H9 (cell line): ENCODE data around the gene NEDD4L. TPM values are rescaled to one million over a fixed set of nuclear protein-coding genes. Genes with fewer than 3 reads are reported as not detected.

Source experiments
- DNase-seq: peaks from one replicate; pipeline ENCODE4 v3.0.0-alpha.2; 2017
- H2AFZ ChIP-seq: one replicate; pipeline ENCODE4 v1.6.1; 2013; ENCODE audit warnings: mild to moderate bottlenecking, low read length, control low read depth, moderate library complexity
- H2AK5ac ChIP-seq: 2 replicates; pipeline ENCODE4 v1.6.1; 2013; ENCODE audit warnings: low read length, control low read depth, mixed read lengths; ENCODE audit not compliant: insufficient read length
- H2BK120ac ChIP-seq: one replicate; pipeline ENCODE4 v1.6.1; 2013; ENCODE audit warnings: low read depth, mild to moderate bottlenecking, low read length, control low read depth, inconsistent platforms; ENCODE audit not compliant: poor library complexity, severe bottlenecking
- H2BK12ac ChIP-seq: 2 replicates; pipeline ENCODE4 v1.6.1; 2013; ENCODE audit warnings: low read length, control low read depth, mixed read lengths, low read depth; ENCODE audit not compliant: insufficient read length
- H2BK15ac ChIP-seq: 2 replicates; pipeline ENCODE4 v1.6.1; 2013; ENCODE audit warnings: low read depth, low read length, control low read depth
- H2BK20ac ChIP-seq: one replicate; pipeline ENCODE4 v1.6.1; 2013; ENCODE audit warnings: low read depth, mild to moderate bottlenecking, low read length, control low read depth, inconsistent platforms; ENCODE audit not compliant: poor library complexity, severe bottlenecking
- H2BK5ac ChIP-seq: 2 replicates; pipeline ENCODE4 v1.6.1; 2013; ENCODE audit warnings: low read length, control low read depth, mixed read lengths; ENCODE audit not compliant: insufficient read length
- H3K14ac ChIP-seq: 2 replicates; pipeline ENCODE4 v1.6.1; 2013; ENCODE audit warnings: low read length, control low read depth; ENCODE audit not compliant: insufficient read depth
- H3K18ac ChIP-seq: 2 replicates; pipeline ENCODE4 v1.6.1; 2013; ENCODE audit warnings: low read depth, mild to moderate bottlenecking, mixed read lengths, low read length, control low read depth; ENCODE audit not compliant: insufficient read length
- H3K23ac ChIP-seq: 2 replicates; pipeline ENCODE4 v1.6.1; 2013; ENCODE audit warnings: low read length, control low read depth, mixed read lengths, low read depth; ENCODE audit not compliant: insufficient read length
- H3K23me2 ChIP-seq: 2 replicates; pipeline ENCODE4 v1.6.1; 2013; ENCODE audit warnings: low read depth, mild to moderate bottlenecking, mixed read lengths, low read length, control low read depth; ENCODE audit not compliant: insufficient read length, poor library complexity, severe bottlenecking
- H3K27ac ChIP-seq: 2 replicates; pipeline ENCODE4 v1.5.1; 2013; ENCODE audit warnings: low read length, control low read depth, mixed read lengths, low read depth; ENCODE audit not compliant: insufficient read length
- H3K27me3 ChIP-seq: 2 replicates; pipeline ENCODE4 v1.6.1; 2013; ENCODE audit warnings: low read length, control low read depth, inconsistent platforms; ENCODE audit not compliant: insufficient read depth
- H3K4ac ChIP-seq: 2 replicates; pipeline ENCODE4 v1.6.1; 2013; ENCODE audit warnings: low read depth, mild to moderate bottlenecking, control low read depth, inconsistent platforms, low read length, moderate library complexity
- H3K4me1 ChIP-seq: 2 replicates; pipeline ENCODE4 v1.6.1; 2013; ENCODE audit warnings: low read length, control low read depth, inconsistent platforms; ENCODE audit not compliant: insufficient read depth
- H3K4me2 ChIP-seq: 2 replicates; pipeline ENCODE4 v1.6.1; 2013; ENCODE audit warnings: low read length, control low read depth, mixed read lengths; ENCODE audit not compliant: insufficient read length, insufficient read depth
- H3K56ac ChIP-seq: 2 replicates; pipeline ENCODE4 v1.6.1; 2013; ENCODE audit warnings: low read depth, mild to moderate bottlenecking, mixed read lengths, low read length, control low read depth; ENCODE audit not compliant: insufficient read length
- H3K79me1 ChIP-seq: 2 replicates; pipeline ENCODE4 v1.6.1; 2013; ENCODE audit warnings: low read depth, mild to moderate bottlenecking, moderate library complexity, low read length, control low read depth, inconsistent platforms; ENCODE audit not compliant: insufficient read depth, poor library complexity, severe bottlenecking
- H3K79me2 ChIP-seq: 2 replicates; pipeline ENCODE4 v1.6.1; 2013; ENCODE audit warnings: low read length, control low read depth, inconsistent platforms; ENCODE audit not compliant: insufficient read depth
- H3K9ac ChIP-seq: 2 replicates; pipeline ENCODE4 v1.6.1; 2013; ENCODE audit warnings: low read length, control low read depth, mixed read lengths; ENCODE audit not compliant: insufficient read length; ENCODE audit errors: extremely low read depth
- H3K9me3 ChIP-seq: one replicate; pipeline ENCODE4 v1.6.1; 2013; ENCODE audit warnings: low read depth, low read length, inconsistent platforms; ENCODE audit not compliant: control insufficient read depth
- H3T11ph ChIP-seq: one replicate; pipeline ENCODE4 v1.6.1; 2013; ENCODE audit warnings: mild to moderate bottlenecking, low read length, control low read depth, inconsistent platforms
- H4K20me1 ChIP-seq: one replicate; pipeline ENCODE4 v1.6.1; 2013; ENCODE audit not compliant: control insufficient read depth, insufficient read length, insufficient read depth
- H4K5ac ChIP-seq: 2 replicates; pipeline ENCODE4 v1.6.1; 2013; ENCODE audit warnings: low read depth, mild to moderate bottlenecking, mixed read lengths, low read length, control low read depth; ENCODE audit not compliant: insufficient read length
- H4K8ac ChIP-seq: replicated peaks from 2 replicates; pipeline ENCODE4 v1.6.1; 2013; ENCODE audit warnings: low read length, control low read depth, mixed read lengths, low read depth; ENCODE audit not compliant: insufficient read length
- H4K91ac ChIP-seq: 2 replicates; pipeline ENCODE4 v1.6.1; 2013; ENCODE audit warnings: low read depth, mild to moderate bottlenecking, moderate library complexity, mixed read lengths, low read length, control low read depth; ENCODE audit not compliant: insufficient read length
- H3K27ac Mint-ChIP-seq, 3 experiments: 2 replicates in 2 of 3; 3 replicates in 1 of 3; pipeline ENCODE4 v1.8.0; 2020 to 2021; ENCODE audit warnings: mixed read lengths in 3 of 3, mild to moderate bottlenecking in 1 of 3, moderate library complexity in 1 of 3
- H3K27me3 Mint-ChIP-seq: 2 replicates; pipeline ENCODE4 v1.8.0; 2021; ENCODE audit warnings: low read depth, mild to moderate bottlenecking, moderate library complexity, mixed read lengths
- H3K36me3 Mint-ChIP-seq, 3 experiments: 2 replicates in 2 of 3; 3 replicates in 1 of 3; pipeline ENCODE4 v1.8.0; 2020 to 2021; ENCODE audit warnings: low read depth in 3 of 3, mixed read lengths in 3 of 3; ENCODE audit not compliant: insufficient read depth in 1 of 3
- H3K4me1 Mint-ChIP-seq, 2 experiments: 2 replicates each; pipeline ENCODE4 v1.8.0; 2020; ENCODE audit warnings: mixed read lengths in 2 of 2
- H3K4me3 Mint-ChIP-seq, 2 experiments: 2 replicates in 1 of 2; 3 replicates in 1 of 2; pipeline ENCODE4 v1.8.0; 2020 to 2021; ENCODE audit warnings: mild to moderate bottlenecking in 2 of 2, mixed read lengths in 2 of 2, moderate library complexity in 1 of 2
- H3K9me3 Mint-ChIP-seq, 2 experiments: 2 replicates in 1 of 2; 3 replicates in 1 of 2; pipeline ENCODE4 v1.8.0; 2020; ENCODE audit warnings: mild to moderate bottlenecking in 2 of 2, mixed read lengths in 2 of 2, moderate library complexity in 1 of 2
- WGBS: extraction: QIAGEN DNeasy Blood & Tissue Kit; methylation state at CpG from one replicate; pipeline ENCODE4 v1.1.7; 2013; ENCODE audit warnings: missing lambda C conversion rate, low lambda C conversion rate, mixed read lengths; ENCODE audit not compliant: insufficient read length; ENCODE audit errors: extremely low coverage; 5-methylcytosine and 5-hydroxymethylcytosine counted together
- total RNA-seq: library from RNA; stranded (reverse); gene quantifications from 2 replicates; pipeline ENCODE4 v1.2.1, GENCODE V29; 2021
- TF ChIP-seq, protein P1 (sequence below): fragments of 200-600 bp; sonication (generic); conservative IDR thresholded peaks from 3 replicates; pipeline ENCODE4 v1.8.0; 2021; ENCODE audit warnings: antibody characterized with exemption, mild to moderate bottlenecking

The NEDD4L gene
- total RNA-seq, 1 experiment from 2014 or later = 76.3 TPM

- WGBS = no CpG with 5 or more reads among the region's 3 CpGs
- no peak for DNase-seq
- Histone ChIP-seq H2BK20ac (no peak overlapping the region), H3K56ac (no peak overlapping the region), H3K9me3 (no peaks in the 10 kb centered on the region), H2AFZ (no peak overlapping the region), H3K27ac (no peak overlapping the region), H3K23ac (no peak overlapping the region), H2BK12ac (no peak overlapping the region), H3K79me1 (no peaks in the 10 kb centered on the region), H3K4me2 (no peak overlapping the region), H2BK15ac (no peak overlapping the region), H4K8ac (no peak overlapping the region), H4K20me1 (no peaks in the 10 kb centered on the region), H3K79me2 (no peaks in the 10 kb centered on the region; the same call in 1 of the 2 replicates), H3K9ac (no peak overlapping the region), H3K27me3 (no peaks in the 10 kb centered on the region), H3K4me1 (no peaks in the 10 kb centered on the region; the same call in 1 of the 2 replicates), H4K5ac (no peak overlapping the region), H3K18ac (no peak overlapping the region), H2AK5ac (no peak overlapping the region), H3K23me2 (no peaks in the 10 kb centered on the region), H3T11ph (no peak overlapping the region), H2BK5ac (no peak overlapping the region), H4K91ac (no peak overlapping the region), H3K4ac (no peak overlapping the region), H2BK120ac (no peak overlapping the region), H3K14ac (no peak overlapping the region)
- H3K4me1 Mint-ChIP-seq = peaks cover 6 to 8% of the 10 kb centered on the region in 2 experiments; a peak in 3 of 4 replicates
- no peaks in the 10 kb centered on the region for H3K36me3 Mint-ChIP-seq
- no peaks in the 10 kb centered on the region for H3K9me3 Mint-ChIP-seq
- H3K4me3 Mint-ChIP-seq = no peak overlapping the region
- no peak overlapping the region for H3K27ac Mint-ChIP-seq
- H3K27me3 Mint-ChIP-seq = no peaks in the 10 kb centered on the region
- TF ChIP-seq, protein P1, sequence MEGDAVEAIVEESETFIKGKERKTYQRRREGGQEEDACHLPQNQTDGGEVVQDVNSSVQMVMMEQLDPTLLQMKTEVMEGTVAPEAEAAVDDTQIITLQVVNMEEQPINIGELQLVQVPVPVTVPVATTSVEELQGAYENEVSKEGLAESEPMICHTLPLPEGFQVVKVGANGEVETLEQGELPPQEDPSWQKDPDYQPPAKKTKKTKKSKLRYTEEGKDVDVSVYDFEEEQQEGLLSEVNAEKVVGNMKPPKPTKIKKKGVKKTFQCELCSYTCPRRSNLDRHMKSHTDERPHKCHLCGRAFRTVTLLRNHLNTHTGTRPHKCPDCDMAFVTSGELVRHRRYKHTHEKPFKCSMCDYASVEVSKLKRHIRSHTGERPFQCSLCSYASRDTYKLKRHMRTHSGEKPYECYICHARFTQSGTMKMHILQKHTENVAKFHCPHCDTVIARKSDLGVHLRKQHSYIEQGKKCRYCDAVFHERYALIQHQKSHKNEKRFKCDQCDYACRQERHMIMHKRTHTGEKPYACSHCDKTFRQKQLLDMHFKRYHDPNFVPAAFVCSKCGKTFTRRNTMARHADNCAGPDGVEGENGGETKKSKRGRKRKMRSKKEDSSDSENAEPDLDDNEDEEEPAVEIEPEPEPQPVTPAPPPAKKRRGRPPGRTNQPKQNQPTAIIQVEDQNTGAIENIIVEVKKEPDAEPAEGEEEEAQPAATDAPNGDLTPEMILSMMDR = no peak
These were observed 108.2 kb downstream of the NEDD4L start for GRCh38 chr18:58152216-58152615.
